Activated naive CD8-positive, alpha-beta T cell (primary cell): ENCODE measurements around the gene JSRP1.

Source experiments
- H3K27ac Mint-ChIP-seq: one replicate; pipeline ENCODE4 v1.8.0; 2021; ENCODE audit warnings: mixed read lengths
- H3K27me3 Mint-ChIP-seq: one replicate; pipeline ENCODE4 v1.8.0; 2021; ENCODE audit warnings: mixed read lengths
- H3K36me3 Mint-ChIP-seq: one replicate; pipeline ENCODE4 v1.8.0; 2021; ENCODE audit warnings: mixed read lengths
- H3K4me1 Mint-ChIP-seq: one replicate; pipeline ENCODE4 v1.8.0; 2021; ENCODE audit warnings: low read depth, mixed read lengths
- H3K4me3 Mint-ChIP-seq: one replicate; pipeline ENCODE4 v1.8.0; 2021; ENCODE audit warnings: mild to moderate bottlenecking, mixed read lengths
- H3K9me3 Mint-ChIP-seq: one replicate; pipeline ENCODE4 v1.8.0; 2021; ENCODE audit warnings: low read depth, mixed read lengths

The JSRP1 gene

DNA sequence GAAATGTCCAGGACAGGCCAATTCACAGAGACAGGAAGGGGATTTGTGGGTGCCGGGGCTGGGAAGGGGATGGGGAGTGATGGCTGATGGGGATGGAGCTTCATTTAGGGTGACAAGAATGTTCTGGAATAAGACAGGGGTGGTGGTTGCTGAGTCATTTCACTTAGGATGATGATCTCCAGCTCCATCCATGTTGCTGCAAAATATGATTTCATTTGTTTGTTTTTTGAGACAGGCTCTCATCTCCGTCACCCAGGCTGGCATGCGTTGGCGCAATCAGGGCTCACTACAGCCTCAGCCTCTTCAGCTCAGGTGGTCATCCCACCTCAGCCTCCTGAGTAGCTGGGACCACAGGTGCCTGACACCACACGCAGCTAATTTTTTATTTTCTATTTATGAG is 3.1 kb upstream of the JSRP1 start:
- Mint-ChIP-seq H3K9me3 (no peaks in the 10 kb centered on the region), H3K27me3 (no peaks in the 10 kb centered on the region), H3K27ac (peak overlapping the region; percentile 58), H3K4me1 (peaks cover 21% of the 10 kb centered on the region), H3K36me3 (no peaks in the 10 kb centered on the region), H3K4me3 (peak overlapping the region; percentile 42)

DNA sequence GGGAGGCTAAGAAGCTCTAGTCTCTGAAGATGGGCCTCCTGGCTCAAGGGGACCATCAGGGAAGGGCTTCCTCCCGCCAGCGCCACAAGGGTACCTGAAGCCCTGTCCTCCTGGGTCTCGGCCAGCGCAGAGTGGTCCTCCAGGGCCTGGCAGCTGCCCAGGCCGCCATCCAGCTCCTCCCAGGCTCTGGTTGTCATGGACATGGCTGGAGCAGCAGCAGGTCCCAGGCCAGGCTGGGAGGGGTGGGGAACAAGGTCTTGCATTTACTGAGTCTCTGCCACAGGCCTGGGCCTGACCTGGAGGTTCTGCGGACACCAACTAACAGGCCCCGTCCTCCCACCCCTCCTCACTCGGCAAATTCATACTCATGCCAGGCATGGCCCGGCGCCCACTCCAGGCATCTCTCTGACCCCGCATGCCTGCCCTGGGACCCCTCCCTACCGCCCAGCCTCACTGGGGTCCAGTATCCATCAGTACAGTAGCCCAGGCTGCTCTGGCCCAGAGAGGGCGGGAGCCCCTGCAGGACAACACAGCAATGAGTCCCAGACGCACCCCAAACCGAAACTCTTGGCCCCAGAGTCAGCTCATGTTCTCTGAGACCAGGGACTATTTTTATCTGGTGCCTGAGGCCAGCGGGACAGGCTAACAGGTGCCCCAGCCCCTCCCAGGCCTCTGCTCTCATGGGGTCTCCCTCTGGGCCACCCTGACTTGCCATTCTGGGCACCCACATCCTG is 938 bp downstream of the JSRP1 start:
- no peak overlapping the region for H3K27ac Mint-ChIP-seq
- H3K9me3 Mint-ChIP-seq: no peaks in the 10 kb centered on the region
- no peaks in the 10 kb centered on the region for H3K36me3 Mint-ChIP-seq
- H3K4me3 Mint-ChIP-seq: no peak overlapping the region
- no peaks in the 10 kb centered on the region for H3K27me3 Mint-ChIP-seq
- peaks cover 21% of the 10 kb centered on the region for H3K4me1 Mint-ChIP-seq

DNA sequence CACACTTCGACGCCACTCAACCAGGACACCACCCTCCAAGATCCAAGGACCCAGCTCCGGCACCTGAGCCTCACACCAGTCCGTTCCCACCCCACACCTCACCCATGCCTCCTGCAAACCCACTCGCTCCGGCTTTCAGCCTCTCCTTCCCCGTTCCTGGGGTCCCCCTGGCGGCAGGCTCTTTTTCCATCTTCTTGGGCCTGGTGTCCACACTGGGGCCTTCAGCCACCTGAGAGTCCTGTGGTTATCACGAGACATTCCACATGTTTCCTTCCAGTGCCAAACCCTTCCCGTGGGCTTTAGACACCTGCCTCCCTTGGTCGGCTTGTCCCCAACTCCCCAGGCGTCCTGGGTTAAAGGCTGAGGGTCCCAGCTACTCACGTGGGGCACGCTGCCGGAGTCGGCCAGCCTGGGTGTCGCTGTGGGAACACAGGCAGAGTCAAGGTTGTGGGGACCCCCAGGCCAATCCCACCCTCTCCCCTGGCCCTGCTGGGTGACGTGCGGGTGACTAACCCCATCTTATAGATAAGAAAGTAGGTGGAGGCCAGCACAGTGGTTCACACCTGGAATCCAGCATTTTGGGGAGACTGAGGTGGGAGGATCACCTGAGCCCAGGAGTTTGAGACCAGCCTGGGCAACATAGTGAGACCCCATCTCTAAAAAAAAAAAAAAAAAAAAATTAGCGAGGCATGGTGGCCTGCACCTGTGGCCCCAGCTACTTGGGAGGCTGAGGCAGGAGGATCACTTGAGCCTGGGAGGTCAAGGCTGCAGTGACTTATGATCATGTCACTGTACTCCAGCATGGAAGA is 1.9 kb downstream of the JSRP1 start:
- H3K27me3 Mint-ChIP-seq: no peaks in the 10 kb centered on the region
- H3K36me3 Mint-ChIP-seq: no peaks in the 10 kb centered on the region
- no peak overlapping the region for H3K27ac Mint-ChIP-seq
- H3K4me1 Mint-ChIP-seq: peaks cover 19% of the 10 kb centered on the region
- H3K9me3 Mint-ChIP-seq: no peaks in the 10 kb centered on the region
- peak overlapping the region; percentile 42 for H3K4me3 Mint-ChIP-seq

DNA sequence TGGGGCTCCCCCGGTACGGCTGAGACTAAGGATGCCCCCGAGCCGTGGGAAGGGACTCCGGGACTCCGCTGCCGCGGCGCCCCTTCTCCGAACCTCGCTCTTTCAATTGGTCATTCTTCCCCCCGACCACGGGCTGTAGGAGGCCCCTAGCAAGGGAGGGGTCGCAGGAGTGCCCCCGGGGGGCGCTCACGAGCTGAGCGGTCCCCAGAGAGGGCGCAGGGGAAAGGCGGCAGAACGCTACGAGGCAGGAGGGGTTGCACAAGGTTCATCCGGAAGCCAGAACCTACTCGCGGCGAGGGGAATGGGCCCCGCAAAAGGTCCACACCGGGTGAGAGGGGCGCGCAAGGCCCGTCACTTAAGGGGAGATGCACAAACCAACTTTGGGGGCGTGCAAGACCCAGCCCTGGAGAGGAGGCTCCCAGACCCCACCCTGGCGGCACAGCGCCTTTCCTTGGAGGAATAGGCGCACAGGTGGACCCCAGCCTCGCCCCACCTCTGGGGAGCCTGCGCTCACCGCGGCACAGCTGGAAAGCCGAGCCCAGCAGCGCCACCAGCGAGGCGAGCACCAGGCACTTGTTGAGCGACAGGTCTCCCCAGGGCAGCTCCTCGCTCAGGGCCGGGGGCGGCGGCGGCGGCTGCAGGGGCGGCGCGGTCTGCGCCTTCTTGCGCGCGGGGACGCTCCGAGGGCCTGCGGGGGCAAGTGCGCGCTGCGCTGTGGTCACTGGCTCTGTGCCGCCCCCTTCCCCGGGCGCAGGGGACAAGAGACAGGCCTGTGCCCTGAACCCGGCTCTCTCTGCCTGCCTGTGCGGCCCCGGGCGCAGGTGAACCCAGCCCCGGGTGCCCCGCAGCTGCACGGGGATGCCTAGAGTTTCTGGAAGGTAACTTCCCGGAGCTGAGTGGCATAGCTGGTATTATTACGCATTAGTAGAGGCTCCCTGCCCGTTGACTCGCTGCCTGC is 2.8 kb downstream of the JSRP1 start:
- Mint-ChIP-seq H3K4me1 (peaks cover 14% of the 10 kb centered on the region), H3K4me3 (peak overlapping the region; percentile 70), H3K36me3 (no peaks in the 10 kb centered on the region), H3K27ac (no peak overlapping the region), H3K9me3 (no peaks in the 10 kb centered on the region), H3K27me3 (no peaks in the 10 kb centered on the region)

DNA sequence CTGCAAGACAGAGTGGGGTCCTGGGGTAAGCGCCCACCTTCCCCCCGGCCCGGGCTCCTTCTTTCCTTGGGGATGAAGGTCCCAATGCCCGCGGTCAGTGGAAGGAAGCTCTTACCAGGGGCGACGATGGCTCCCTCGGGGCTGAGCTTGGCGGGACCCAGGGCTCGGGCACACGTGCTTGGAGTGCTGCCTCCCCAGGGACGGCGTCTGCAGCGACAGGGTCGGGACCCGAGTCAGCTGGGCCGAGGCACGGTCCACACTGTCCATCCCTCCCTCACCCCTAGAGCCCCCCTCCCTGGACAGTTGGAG is 3.5 kb downstream of the JSRP1 start:
- H3K4me3 Mint-ChIP-seq: peak overlapping the region; percentile 70
- peaks cover 7% of the 10 kb centered on the region for H3K4me1 Mint-ChIP-seq
- H3K9me3 Mint-ChIP-seq: no peaks in the 10 kb centered on the region
- H3K27ac Mint-ChIP-seq: no peak overlapping the region
- no peaks in the 10 kb centered on the region for H3K36me3 Mint-ChIP-seq
- no peaks in the 10 kb centered on the region for H3K27me3 Mint-ChIP-seq

DNA sequence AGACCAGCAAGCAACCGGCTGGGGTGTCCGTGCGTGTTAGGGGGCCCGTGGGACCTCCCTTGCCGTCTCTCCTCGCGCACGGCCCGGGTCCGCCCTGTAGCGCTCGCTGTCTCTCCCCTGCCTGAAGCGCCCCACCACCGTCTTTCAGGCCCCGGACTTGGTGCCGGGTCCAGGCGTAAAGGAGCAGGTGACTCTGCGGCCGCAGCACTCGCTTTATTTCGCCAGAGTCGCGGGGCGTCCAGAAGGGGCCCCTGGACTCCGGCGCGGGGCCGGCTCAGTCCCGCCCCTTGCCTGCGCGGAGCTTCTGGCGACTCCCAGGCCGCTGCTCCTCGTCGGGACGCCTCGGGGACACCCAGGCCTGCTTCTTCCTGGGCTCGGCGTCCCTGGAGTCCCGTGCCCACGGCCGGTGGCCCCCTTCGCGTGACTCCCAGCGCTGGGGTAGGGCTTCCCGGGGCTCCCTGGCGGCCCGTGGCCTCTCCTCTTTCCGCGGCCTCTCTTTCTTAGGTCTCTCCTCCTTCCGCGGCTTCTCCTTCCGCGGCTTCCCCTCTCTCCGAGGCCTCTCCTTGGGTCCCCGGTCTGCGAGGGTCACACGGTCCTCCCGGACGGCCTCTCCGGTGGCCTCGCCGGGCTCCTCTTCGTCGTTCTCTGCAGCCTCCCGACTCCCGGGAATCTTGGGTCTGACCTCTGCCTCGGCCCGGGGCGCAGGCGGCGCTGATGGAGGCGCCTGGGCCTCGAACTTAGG is 4.0 kb downstream of the JSRP1 start:
- no peaks in the 10 kb centered on the region for H3K36me3 Mint-ChIP-seq
- H3K27me3 Mint-ChIP-seq: no peaks in the 10 kb centered on the region
- peaks cover 7% of the 10 kb centered on the region for H3K4me1 Mint-ChIP-seq
- H3K9me3 Mint-ChIP-seq: no peaks in the 10 kb centered on the region
- no peak overlapping the region for H3K27ac Mint-ChIP-seq
- H3K4me3 Mint-ChIP-seq: peak overlapping the region; percentile 70

DNA sequence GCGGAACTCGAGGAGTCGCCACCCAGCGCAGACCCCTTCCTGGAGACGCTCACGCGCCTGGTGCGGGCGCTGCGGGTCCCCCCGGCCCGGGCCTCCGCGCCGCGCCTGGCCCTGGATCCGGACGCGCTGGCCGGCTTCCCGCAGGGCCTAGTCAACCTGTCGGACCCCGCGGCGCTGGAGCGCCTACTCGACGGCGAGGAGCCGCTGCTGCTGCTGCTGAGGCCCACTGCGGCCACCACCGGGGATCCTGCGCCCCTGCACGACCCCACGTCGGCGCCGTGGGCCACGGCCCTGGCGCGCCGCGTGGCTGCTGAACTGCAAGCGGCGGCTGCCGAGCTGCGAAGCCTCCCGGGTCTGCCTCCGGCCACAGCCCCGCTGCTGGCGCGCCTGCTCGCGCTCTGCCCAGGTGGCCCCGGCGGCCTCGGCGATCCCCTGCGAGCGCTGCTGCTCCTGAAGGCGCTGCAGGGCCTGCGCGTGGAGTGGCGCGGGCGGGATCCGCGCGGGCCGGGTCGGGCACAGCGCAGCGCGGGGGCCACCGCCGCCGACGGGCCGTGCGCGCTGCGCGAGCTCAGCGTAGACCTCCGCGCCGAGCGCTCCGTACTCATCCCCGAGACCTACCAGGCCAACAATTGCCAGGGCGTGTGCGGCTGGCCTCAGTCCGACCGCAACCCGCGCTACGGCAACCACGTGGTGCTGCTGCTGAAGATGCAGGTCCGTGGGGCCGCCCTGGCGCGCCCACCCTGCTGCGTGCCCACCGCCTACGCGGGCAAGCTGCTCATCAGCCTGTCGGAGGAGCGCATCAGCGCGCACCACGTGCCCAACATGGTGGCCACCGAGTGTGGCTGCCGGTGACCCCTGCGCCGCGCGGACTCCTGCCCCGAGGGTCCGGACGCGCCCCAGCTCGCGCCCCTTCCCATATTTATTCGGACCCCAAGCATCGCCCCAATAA is 4.8 kb downstream of the JSRP1 start:
- Mint-ChIP-seq H3K4me1 (peaks cover 4% of the 10 kb centered on the region), H3K4me3 (peak overlapping the region; percentile 30), H3K9me3 (no peaks in the 10 kb centered on the region), H3K36me3 (no peaks in the 10 kb centered on the region), H3K27ac (no peak overlapping the region), H3K27me3 (no peaks in the 10 kb centered on the region)

DNA sequence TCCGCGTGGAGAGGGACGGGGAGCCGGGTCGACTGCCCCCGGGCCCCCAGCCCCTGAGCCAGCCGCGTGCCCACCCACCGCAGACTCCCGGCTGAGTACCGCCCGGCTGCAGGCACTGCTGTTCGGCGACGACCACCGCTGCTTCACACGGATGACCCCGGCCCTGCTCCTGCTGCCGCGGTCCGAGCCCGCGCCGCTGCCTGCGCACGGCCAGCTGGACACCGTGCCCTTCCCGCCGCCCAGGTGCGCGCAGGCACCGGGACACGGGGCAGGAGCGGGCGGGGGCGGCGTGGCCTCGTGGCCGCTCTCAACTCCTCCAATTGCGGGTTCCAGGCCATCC is 5.5 kb downstream of the JSRP1 start:
- no peak overlapping the region for H3K4me3 Mint-ChIP-seq
- no peaks in the 10 kb centered on the region for H3K36me3 Mint-ChIP-seq
- no peaks in the 10 kb centered on the region for H3K27me3 Mint-ChIP-seq
- no peaks in the 10 kb centered on the region for H3K9me3 Mint-ChIP-seq
- H3K4me1 Mint-ChIP-seq: peaks cover 4% of the 10 kb centered on the region
- no peak overlapping the region for H3K27ac Mint-ChIP-seq

DNA sequence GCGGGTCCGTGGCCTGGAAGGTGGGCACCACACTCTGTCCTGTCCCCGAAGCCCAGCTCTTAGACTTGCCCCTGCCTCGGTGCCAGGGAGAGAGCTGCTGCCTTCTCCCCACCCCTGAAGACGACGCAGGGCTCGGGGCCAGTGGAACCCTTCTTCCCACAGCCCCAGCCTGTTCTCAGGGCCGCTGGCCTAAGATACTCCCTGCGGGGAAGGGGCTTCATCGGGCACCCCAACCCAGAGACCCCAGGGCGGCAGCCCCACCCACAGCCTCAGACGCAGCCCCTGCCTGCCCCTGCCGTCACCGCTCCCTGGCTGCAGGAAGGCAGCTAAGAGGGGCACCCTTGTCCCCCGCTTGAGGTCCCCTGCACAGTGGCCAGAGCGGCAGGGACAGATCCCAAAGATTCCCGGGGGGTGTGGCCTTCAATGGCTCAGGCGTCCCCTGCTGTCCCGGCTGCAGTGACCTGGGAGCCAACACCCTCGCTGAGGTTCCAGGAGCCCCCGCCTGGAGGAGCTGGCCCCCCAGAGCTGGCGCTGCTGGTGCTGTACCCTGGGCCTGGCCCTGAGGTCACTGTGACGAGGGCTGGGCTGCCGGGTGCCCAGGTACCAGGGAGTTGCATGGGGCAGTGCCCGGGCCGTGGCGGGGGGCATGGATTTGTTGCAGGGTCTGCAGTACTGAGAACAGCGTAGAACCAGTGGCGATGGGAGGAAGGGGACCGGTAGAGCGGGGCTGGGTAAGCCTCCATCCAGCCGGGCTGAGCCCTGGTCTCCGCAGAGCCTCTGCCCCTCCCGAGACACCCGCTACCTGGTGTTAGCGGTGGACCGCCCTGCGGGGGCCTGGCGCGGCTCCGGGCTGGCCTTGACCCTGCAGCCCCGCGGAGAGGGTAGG is 6.1 kb downstream of the JSRP1 start:
- no peak overlapping the region for H3K4me3 Mint-ChIP-seq

DNA sequence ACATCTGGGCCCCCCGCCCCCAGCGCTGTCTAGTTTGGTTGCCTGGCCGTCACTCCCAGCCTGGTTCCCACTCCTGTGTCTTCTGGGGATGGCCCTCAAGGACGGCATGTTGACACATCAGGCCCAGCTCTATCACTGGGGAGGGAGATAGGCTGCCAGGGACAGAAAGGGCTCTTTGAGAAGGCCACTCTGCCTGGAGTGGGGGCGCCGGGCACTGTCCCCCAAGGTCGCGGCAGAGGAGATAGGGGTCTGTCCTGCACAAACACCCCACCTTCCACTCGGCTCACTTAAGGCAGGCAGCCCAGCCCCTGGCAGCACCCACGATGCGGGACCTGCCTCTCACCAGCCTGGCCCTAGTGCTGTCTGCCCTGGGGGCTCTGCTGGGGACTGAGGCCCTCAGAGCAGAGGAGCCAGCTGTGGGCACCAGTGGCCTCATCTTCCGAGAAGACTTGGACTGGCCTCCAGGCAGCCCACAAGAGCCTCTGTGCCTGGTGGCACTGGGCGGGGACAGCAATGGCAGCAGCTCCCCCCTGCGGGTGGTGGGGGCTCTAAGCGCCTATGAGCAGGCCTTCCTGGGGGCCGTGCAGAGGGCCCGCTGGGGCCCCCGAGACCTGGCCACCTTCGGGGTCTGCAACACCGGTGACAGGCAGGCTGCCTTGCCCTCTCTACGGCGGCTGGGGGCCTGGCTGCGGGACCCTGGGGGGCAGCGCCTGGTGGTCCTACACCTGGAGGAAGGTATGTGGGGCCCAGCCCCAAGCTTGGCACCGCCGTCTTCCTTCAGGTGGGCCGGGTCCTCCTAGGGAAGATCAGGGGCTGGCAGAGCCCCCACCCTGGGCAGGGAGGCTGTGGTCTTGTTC is 7.0 kb downstream of the JSRP1 start, which contains the start of gene AMH:
AMH (plus strand) TSS at position 314 of the 857 bp plus-strand sequence; CDS start at position 324, 10 bp downstream.
- Mint-ChIP-seq H3K9me3 (no peaks in the 10 kb centered on the region), H3K4me1 (peaks cover 4% of the 10 kb centered on the region), H3K36me3 (no peaks in the 10 kb centered on the region), H3K27me3 (no peaks in the 10 kb centered on the region), H3K27ac (no peak within 1 kb of the TSS), H3K4me3 (no peak within 1 kb of the TSS)

More for the DNA sequence above, 6.1 kb downstream of the JSRP1 start:
- Mint-ChIP-seq H3K36me3 (no peaks in the 10 kb centered on the region), H3K9me3 (no peaks in the 10 kb centered on the region), H3K27ac (no peak overlapping the region), H3K27me3 (no peaks in the 10 kb centered on the region), H3K4me1 (peaks cover 4% of the 10 kb centered on the region)

DNA sequence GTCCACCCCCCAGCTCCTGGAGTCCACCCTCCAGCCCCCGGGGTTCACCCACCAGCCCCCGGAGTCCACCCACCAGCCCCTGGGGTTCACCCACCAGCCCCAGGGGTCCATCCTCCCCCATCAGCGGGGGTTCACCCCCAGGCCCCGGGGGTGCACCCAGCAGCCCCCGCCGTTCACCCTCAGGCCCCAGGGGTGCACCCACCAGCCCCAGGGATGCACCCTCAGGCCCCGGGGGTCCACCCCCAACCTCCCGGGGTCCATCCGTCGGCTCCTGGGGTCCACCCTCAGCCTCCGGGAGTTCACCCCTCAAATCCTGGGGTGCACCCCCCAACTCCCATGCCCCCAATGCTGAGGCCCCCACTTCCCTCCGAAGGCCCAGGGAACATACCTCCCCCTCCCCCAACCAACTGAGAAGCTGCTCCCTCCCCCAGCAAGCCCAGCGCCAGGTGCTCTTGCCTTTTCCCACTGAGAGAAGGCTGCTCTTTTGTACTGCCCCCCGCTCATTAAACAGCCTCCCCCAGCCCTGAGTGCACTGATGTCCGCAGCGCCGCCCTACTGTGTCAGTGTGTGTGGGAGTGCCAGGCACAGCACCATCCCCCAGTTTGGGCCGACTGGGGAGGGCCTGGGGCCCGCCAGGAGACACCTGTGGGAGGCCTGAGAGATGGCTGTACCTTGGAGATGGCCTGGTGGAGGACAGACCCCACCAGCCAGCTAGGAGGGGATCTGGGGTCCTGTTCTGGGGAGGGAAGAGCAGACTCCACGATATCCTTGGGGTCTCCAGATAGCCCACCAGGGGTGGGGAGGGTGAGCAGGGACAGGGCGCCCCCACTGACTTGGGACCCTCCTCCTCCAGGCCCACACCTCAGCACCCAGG is 7.8 kb downstream of the JSRP1 start:
- Mint-ChIP-seq H3K27ac (no peak overlapping the region), H3K27me3 (no peaks in the 10 kb centered on the region), H3K4me1 (peaks cover 4% of the 10 kb centered on the region), H3K4me3 (no peak overlapping the region), H3K9me3 (no peaks in the 10 kb centered on the region), H3K36me3 (no peaks in the 10 kb centered on the region)
